Measurements from ENCODE around the gene SLC23A3.

Gene SLC23A3

GRCh38 chr2:219131744-219132143, 38.1 kb downstream of the SLC23A3 start:
- no peak for DNase-seq

GRCh38 chr2:219131327-219131726, 38.5 kb downstream of the SLC23A3 start:
- DNase-seq = no peak

GRCh38 chr2:219129589-219129988, 40.2 kb downstream of the SLC23A3 start:
- DNase-seq = no peak

GRCh38 chr2:219128396-219128795, 41.4 kb downstream of the SLC23A3 start:
- no peak for DNase-seq

GRCh38 chr2:219127037-219127635, 42.7 kb downstream of the SLC23A3 start:
- no peak for DNase-seq

GRCh38 chr2:219126555-219126954, 43.3 kb downstream of the SLC23A3 start:
- no peak for DNase-seq

- DNase-seq = no peak
Measured at GRCh38 chr2:219125886-219126270, 44.0 kb downstream of the SLC23A3 start.

- DNase-seq = no peak
Measured at GRCh38 chr2:219125225-219125885, 44.5 kb downstream of the SLC23A3 start.

- DNase-seq = no peak
Measured at GRCh38 chr2:219124381-219125110, 45.3 kb downstream of the SLC23A3 start.

GRCh38 chr2:219123356-219124135, 46.3 kb downstream of the SLC23A3 start:
- no peak for DNase-seq

GRCh38 chr2:219122202-219122980, 47.4 kb downstream of the SLC23A3 start:
- DNase-seq = no peak

- no peak for DNase-seq
Measured at GRCh38 chr2:219120082-219120481, 49.7 kb downstream of the SLC23A3 start.

GRCh38 chr2:219119422-219120043, 50.3 kb downstream of the SLC23A3 start:
- peak; percentile 48 for DNase-seq

- no peak for DNase-seq
Measured at GRCh38 chr2:219118504-219118903, 51.3 kb downstream of the SLC23A3 start.

GRCh38 chr2:219116776-219117646, 52.8 kb downstream of the SLC23A3 start:
- no peak for DNase-seq

- DNase-seq = no peak
Measured at GRCh38 chr2:219112651-219113338, 57.0 kb downstream of the SLC23A3 start.

GRCh38 chr2:219112062-219112406, 57.8 kb downstream of the SLC23A3 start:
- no peak for DNase-seq

All from NCI-H1436 (cell line).